Peyer's patch (tissue), 4 donors: Measurements from ENCODE around the gene CACNA1A. TPM values are rescaled to one million over a fixed set of nuclear protein-coding genes. Genes with fewer than 3 reads are reported as not detected.

Source experiments
- DNase-seq, 3 donors: peaks; one replicate each; pipeline ENCODE4 v3.0.0-alpha.2; 2017 to 2019
- H3K27ac ChIP-seq, 4 donors: fragments of 200-600 bp; sonication (generic); one replicate each; pipeline ENCODE4 v1.5.1; 2016 to 2019
- H3K27me3 ChIP-seq, 2 donors: fragments of 200-600 bp; sonication (generic); one replicate each; pipeline ENCODE4 v1.5.1; 2019
- H3K36me3 ChIP-seq, 3 donors: fragments of 200-600 bp; sonication (generic); one replicate each; pipeline ENCODE4 v1.5.1; 2016 to 2019
- H3K4me1 ChIP-seq, 4 donors: fragments of 200-600 bp; sonication (generic); one replicate each; pipeline ENCODE4 v1.5.1; 2016 to 2019
- H3K4me3 ChIP-seq, 4 donors: fragments of 200-600 bp; sonication (generic); 1 replicate in 3 of 4; 2 replicates in 1 of 4; pipeline ENCODE4 v1.5.1; 2016 to 2019; ENCODE audit warnings: mild to moderate bottlenecking in 1 of 4
- H3K9me3 ChIP-seq, 4 donors: fragments of 200-600 bp; sonication (generic); one replicate each; pipeline ENCODE4 v1.5.1; 2016 to 2019; ENCODE audit warnings: mild to moderate bottlenecking in 1 of 4
- CTCF ChIP-seq, 6 experiments: fragments of 450-650 bp in 4 of 6; fragments of 200-600 bp in 2 of 6; sonication (generic) in 1 of 6; IDR thresholded peaks; one replicate each; pipeline ENCODE4 v1.5.1; 2017 to 2019; ENCODE audit warnings: antibody characterized with exemption in 6 of 6, mild to moderate bottlenecking in 3 of 6, moderate library complexity in 1 of 6
- POLR2A ChIP-seq, 2 donors: fragments of 450-650 bp; IDR thresholded peaks; one replicate each; pipeline ENCODE4 v1.5.1; 2017; ENCODE audit warnings: antibody characterized with exemption in 2 of 2, mild to moderate bottlenecking in 2 of 2, moderate library complexity in 2 of 2
- total RNA-seq, 4 donors: library from RNA; depleted of rRNA; stranded (reverse); fragments of >200 nt; gene quantifications; one replicate each; pipeline ENCODE4 v1.1.0, GENCODE V29; 2016

The CACNA1A gene
- total RNA-seq, 4 donors from 2014 or later: 16.8 to 25.7 (median 21.7) TPM

- Histone ChIP-seq H3K27ac (peak overlapping the region; percentile 88 to 98 (median 94)), H3K9me3 (no peaks in the 10 kb centered on the region), H3K4me1 (peaks cover 17 to 51% (median 43%) of the 10 kb centered on the region in 4 donors), H3K4me3 (peak overlapping the region; percentile 3 to 57 (median 44)), H3K36me3 (no peaks in the 10 kb centered on the region), H3K27me3 (no peaks in the 10 kb centered on the region)
- DNase-seq: peak; percentile 71 to 83 (median 74)
- TF ChIP-seq POLR2A (IDR thresholded peaks at IDR 0.05) (peak in 1 of 2 donors; percentile 26), CTCF (IDR thresholded peaks at IDR 0.05) (no peak)
Measured at GRCh38 chr19:13163609-13164342, 342.5 kb downstream of the CACNA1A start.

GRCh38 chr19:13162724-13163608 is 343.3 kb downstream of the CACNA1A start:
- peak in 1 of 2 donors; percentile 95 for TF ChIP-seq POLR2A (IDR thresholded peaks at IDR 0.05)
- TF ChIP-seq CTCF (IDR thresholded peaks at IDR 0.05): no peak
- Histone ChIP-seq H3K4me3 (peak overlapping the region; percentile 37 to 57 (median 44)), H3K36me3 (no peaks in the 10 kb centered on the region), H3K27ac (peak overlapping the region; percentile 88 to 98 (median 94)), H3K9me3 (no peaks in the 10 kb centered on the region), H3K4me1 (peaks cover 17 to 48% (median 39%) of the 10 kb centered on the region in 4 donors), H3K27me3 (no peaks in the 10 kb centered on the region)
- peak; percentile 92 to 98 (median 98) for DNase-seq

- H3K36me3 ChIP-seq: no peaks in the 10 kb centered on the region
- H3K27me3 ChIP-seq: no peaks in the 10 kb centered on the region
- H3K4me3 ChIP-seq: no peak overlapping the region
- H3K4me1 ChIP-seq: peaks cover 17 to 54% (median 42%) of the 10 kb centered on the region in 4 donors
- H3K27ac ChIP-seq: peak overlapping the region in 3 of 4 donors; percentile 40 to 94 (median 88)
- TF ChIP-seq CTCF (IDR thresholded peaks at IDR 0.05) (no peak), POLR2A (IDR thresholded peaks at IDR 0.05) (peak in 1 of 2 donors; percentile 49)
- peak in 1 of 3 donors; percentile 82 for DNase-seq
- no peaks in the 10 kb centered on the region for H3K9me3 ChIP-seq
Measured at GRCh38 chr19:13160557-13160956, 345.7 kb downstream of the CACNA1A start.

- Histone ChIP-seq H3K27me3 (no peaks in the 10 kb centered on the region), H3K9me3 (no peaks in the 10 kb centered on the region), H3K4me1 (peaks cover 13 to 54% (median 37%) of the 10 kb centered on the region in 4 donors), H3K27ac (no peak overlapping the region), H3K4me3 (no peak overlapping the region), H3K36me3 (no peaks in the 10 kb centered on the region)
- no peak for DNase-seq
- TF ChIP-seq POLR2A (IDR thresholded peaks at IDR 0.05) (no peak), CTCF (IDR thresholded peaks at IDR 0.05) (no peak)
Measured at GRCh38 chr19:13159713-13160112, 346.6 kb downstream of the CACNA1A start.
